AG08396 (cell line): ENCODE measurements around the gene PTHLH.
A peak's percentile ranks its signal among the peaks of the same experiment; 100 is the strongest.

Experiments
- DNase-seq: peaks from one replicate; pipeline ENCODE4 v3.0.0; 2012; ENCODE audit warnings: low spot score, mixed read lengths

Gene PTHLH

DNA sequence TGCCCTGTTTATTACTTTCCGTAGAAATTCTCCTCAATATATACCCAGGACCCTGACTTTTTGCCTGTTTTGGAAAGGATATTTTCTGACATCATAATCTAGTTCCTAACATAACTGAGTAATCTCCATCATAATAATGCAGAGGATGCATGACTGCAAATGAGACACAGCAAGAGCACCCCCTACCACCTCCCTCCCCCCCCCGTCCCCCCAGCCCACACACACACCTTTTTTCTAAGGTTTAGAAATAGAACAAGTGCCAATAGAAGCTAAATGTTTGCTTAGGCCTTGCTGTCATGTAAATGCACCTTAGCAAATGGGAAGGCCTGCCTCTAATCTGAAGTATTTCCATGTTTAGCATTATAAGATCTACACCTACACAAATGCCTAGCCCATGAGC lies at the start of gene PTHLH:
Gene PTHLH, minus strand, starts transcription at position 13 of the 400 bp plus-strand sequence. CDS start 3,239 bp downstream, outside the sequence.
- no peak for DNase-seq

DNA sequence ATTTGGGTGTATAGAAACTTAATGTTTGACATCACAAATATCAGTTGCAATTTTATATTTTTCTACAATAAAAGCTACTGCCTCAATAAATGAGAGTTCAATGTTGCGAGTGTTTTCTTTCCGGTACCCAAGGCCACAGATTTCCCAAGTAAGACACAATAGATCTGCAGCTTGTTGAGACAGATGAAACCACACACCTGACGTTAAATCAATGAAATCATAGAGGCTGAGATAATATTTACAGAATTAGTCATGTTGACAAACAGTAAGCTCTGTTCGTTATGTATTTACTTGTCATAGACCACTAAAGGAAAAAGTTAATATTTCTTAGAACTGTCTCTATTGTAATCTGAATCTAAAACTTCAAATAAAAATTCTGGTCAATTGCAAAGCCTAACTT lies 49.2 kb upstream of the PTHLH start:
- no peak for DNase-seq

DNA sequence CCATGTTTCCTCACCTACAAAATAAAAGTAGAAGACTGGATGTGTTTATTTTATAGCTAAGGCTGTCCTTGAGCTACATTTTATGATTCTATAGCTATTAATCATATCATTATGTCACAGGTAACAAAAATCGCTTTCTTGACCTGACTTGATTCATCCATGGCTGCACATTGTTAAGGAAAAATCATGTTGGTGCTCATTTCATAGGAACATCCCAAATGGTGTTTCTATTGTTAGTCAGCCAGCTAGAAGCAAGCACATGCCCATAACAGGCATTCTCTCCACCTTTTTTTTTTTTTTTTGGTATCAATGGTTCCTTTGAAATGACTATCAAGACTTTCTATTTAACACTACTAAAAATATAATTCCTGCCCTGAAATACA lies 45.3 kb upstream of the PTHLH start:
- no peak for DNase-seq

DNA sequence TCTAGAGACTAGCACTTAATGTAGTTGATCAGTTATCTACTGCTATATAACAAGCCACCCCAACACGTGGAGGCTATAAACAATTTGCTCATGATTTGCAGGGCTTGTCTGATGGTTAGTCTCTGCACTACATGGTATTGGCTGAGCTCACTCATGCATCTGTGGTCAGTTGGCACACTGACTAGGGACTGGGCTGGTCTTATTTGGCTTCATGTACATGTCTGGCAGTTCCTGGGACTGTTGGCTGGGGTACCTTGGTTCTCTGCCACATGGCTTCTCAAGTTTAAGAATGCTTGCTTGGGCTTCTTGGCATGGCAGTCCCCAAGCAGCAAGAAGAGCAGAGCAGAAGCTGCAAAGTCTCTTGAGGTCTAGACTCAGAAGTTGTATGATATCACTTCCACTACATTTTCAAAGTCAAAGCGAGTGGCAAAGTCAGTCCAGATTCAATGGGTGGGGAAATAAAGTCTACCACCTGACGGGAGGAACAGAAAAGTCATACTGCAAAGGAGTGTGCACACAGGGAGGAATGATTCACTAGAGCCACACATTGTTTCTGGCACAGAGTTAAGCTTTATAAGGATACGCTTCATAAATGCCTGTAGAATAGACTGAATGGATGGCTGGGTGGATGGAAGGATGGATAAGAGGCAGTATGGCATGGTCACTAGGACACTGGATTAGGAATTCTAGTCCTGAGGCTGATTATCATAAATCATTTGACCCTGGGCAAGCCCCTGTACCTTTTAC lies 44.8 kb upstream of the PTHLH start:
- no peak for DNase-seq

DNA sequence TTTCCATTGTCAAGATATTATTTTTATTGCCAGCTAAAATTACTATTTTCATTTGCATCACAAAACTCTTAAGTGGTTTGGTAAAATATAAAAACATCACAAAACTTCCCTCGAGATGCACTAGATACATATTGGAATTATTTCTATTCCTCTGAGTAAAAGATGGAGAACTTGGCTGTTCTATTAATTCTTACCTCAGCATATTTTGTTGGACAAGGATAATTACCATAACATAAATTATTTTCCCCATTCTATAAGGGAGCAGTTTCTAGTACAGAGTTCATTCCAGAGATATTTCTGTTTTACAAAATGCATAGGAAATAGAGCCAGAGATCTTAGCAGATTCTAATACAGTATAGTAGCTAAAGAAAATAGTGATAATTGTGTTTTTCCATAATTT lies 42.6 kb upstream of the PTHLH start:
- DNase-seq = no peak

DNA sequence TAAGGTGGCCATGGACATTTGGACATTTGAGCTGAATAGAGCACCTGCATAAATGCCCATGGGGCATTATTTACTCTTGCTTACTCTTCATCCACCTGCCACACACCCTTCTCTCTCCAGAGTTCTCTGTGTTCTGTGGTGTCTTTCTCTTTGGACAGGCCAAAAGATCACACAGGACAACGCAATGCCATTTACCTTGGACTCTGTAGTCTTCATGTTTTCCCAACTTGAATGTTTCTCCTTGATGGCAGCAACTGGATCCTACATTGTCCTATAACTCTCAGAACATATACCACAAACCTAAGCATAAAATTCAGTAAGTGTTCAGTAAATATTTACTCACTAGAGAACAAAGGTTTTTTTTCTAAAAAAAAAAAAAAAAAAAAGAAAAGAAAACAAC lies 41.7 kb upstream of the PTHLH start:
- DNase-seq = no peak

DNA sequence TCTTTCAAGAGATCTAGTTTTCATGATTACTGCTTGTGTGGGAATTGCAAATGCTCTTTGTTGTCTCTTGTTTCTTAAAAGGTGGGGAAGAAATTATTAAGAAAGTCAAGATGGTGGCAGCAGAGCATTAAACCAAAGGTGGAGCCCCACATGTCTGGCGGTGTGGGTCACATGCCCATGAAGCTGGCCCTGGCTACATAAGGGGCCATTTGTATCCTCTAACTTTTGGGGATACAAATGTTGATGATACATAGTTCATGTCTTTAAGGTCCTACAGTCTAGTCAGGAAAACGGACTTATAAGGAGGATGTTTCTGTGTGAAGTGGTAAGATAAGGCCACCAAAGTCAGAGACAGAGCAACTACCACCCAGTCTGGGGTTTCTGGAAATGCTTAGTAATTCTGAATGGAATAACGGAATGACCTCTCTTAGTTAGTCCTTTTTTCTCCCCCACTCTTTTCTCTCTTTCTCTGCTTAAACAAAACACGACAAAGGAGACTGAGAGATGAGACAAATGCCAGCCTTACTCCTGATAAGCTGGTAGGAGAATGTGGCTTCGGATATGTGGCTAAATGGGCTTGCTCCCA lies 39.9 kb upstream of the PTHLH start:
- DNase-seq = no peak

DNA sequence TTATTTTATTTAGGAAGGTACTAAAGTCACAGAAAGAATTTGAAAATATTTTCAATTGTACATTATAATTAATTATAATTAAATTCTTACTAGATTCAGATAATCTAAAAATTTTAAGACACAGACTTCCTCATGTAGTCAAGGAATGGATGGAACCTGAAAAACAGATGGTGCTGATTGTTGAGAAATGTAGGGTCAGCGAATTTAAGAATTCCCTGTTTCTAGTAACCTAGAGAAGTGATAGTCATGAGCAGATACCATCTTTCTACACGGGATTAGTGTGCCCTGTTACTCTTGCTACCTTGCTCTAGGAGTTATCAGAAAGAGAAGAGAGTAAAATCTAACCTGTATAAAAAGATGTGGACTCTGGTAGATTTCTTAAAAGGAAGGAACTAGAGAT lies 37.5 kb upstream of the PTHLH start:
- no peak for DNase-seq

DNA sequence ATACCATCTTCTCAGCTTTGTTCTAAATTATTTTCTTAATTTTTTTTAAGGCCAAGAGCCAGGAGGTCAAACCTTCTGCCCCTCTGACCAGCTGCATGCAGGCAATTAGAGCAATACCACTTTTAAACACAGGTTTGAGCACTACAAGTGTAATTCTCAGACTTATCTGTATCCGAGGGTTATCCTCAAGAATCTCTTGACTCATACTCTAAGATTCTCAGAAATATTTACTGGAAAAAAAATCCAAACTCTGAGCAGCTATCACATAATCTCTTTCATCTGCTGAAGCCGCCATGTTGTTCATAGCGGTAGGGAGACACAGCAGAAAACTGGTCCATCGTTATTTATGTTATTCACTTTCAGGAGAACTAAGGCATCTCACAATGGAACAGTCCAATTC lies 27.4 kb upstream of the PTHLH start:
- DNase-seq = no peak

DNA sequence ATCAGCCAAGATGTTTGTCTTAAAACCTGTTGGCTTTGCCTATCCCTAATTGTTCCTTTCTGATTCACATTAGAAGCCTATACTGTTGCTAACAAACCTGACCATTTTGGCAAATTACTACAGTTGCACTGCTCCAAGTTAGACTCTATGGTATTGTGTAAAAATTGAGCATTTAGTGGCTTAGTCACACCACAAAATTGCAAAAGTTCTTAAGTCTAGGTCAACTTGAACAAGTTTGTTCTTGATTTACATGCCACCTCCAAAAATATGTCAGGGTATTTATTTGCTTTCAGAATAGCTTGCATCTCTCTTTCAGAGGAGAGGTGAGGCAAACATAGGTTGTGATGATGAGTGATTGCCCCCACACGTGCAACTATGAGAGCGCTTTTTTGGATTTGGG lies 27.0 kb upstream of the PTHLH start:
- DNase-seq = no peak

DNA sequence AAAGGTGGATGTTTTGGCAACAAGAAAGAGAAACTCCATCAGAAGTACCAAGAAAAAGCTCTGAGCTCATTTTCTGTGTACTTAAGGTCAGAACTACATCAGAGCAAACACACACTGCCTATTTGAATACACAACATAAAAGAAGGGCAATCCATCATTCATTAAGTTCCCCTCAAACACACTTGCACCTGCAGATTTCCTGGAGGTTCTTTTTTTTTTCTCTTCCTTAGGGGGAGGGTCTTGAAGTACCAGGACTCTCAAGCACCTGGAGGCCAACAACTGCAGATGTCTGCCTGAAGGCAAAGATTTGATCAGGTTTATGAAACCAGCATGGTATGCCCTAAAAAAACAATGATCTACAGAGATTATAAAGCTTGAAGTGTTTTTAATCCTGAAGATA lies 26.1 kb upstream of the PTHLH start:
- no peak for DNase-seq

DNA sequence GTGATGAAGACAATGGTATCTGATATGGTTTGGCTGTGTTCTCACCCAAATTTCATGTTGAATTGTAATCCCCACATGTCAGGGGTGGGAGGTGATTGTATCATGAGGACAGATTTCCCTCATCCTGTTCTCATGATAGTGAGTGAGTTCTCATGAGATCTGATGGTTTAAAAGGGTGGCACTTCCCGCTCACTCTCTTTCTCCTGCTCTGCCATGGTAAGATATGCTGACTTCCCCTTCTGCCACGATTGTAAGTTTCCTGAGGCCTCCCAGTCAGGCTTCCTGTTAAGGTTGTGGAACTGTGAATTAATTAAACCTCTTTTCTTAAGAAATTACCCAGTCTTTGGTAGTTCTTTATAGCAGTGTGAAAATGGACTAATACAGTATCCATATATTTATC lies 25.6 kb upstream of the PTHLH start:
- DNase-seq = no peak

DNA sequence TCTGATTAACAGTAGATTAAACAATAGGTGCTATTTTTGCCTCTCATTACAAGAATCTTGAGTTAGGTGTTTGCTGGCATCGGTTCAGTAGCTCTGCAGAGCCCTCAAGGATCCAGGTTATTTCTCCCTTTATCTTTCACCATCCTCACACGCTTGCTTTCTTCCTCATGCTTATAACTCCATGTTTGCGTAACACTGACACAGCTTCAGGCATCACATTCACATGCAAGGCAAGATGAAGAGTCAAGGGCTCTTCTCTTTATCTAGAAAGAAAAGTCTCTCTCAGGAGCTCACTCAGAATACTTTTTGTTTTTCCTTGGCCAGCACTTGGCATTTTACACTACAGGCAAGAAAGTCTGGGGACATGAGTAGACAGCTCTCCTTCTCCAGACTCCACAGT lies 24.2 kb upstream of the PTHLH start:
- DNase-seq = no peak

DNA sequence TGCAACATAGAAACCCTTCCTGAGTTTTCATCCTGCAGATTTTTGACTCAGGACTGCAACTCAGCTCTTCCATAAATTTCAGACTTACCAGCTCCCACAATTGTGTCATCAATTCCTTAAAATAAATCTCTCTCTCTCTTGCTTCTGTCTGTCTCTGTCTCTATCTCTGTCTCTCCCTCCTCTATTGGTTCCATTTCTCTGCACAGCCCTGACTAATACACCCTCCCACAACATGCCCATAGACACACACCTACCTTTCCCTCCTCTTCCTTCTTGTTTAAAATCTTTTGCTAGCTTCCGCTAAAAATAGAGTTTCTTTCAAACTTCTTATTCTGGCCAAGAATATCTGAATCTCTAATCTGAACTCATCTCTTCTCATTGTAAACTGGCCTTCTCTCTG lies 22.9 kb upstream of the PTHLH start:
- no peak for DNase-seq

DNA sequence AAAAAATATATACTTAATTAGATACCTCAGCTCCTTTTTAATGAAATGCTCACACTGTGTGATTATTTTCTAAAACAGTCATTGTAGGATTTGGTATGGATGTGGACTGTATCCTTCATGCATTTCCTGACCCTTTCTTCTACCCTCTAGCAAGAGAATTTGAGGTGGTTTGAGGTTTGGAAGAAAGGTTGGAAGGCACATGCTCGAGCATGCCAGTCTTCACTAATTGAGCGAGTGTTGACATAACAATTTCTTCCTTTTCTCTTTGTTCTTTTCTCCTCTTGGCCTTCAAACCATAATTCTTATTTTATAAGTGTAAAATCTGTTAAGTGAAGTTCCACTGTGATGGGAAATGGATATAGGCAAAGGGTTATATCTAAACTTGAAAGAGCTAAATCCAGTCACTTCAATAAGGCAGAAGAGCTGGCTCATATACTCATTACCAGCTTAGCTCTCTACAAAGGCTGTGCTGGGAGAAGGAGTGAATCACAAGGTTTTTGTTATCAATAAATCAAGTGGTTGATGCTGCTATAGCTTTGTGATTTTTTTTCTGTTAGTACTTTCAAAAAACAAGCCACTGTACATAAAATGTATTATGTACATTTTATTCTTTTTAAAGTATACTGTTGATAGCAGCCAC lies 16.2 kb upstream of the PTHLH start:
- DNase-seq = no peak

DNA sequence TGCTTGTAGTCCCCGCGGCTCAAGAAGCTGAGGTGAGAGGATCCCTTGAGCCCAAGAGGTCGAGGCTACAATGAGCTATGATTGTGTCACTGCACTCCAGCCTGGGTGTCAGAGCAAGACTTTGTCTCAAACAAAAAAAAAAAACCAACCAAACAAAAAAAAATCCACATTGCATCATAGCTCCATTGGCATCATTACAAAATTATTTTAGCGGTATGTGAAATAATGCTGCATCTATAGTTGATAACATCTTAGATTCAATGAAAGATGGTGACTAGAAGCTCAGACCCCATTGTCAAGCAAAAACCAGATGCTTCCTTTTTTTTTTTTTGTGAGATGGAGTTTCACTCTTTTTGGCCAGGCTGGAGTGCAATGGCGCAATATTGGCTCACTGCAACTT lies 14.8 kb upstream of the PTHLH start:
- no peak for DNase-seq

DNA sequence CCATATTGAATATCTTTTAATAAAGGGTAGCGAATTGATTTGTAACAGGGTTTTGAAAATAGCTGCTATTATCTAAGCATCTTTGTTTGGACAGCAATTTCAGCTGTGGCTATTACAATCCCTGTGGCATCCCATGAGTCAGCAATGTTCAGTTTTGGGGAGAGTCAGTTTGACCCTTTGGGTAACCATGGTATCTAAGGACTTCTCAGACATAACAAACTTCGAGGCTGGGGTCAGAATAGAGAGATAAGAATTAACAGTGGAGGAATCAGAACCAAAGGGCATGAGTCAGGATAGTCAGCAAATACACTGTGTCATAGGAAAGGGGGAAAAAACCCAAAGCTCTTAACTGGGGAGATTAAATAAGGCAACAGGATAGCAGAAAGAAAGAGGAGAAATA lies 11.7 kb upstream of the PTHLH start:
- peak; percentile 67 for DNase-seq

DNA sequence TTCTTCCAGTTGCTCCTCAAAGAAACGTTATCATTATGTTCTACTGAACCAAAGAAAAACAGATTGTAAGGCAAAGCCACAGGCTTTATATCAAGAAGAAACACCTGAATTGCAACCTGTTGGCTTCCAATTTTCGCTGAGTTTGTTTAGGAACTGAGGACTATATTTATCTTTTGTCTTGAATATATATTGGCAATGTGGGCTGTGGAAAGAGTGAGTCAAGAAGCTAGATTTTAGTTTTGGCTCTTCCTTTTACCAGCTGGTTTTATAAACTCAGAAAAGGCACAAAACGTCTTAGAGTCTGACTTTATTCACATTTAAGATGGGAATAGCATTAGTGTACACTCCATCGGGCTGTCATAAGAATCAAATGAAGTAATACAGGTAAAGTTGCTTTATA lies 10.4 kb upstream of the PTHLH start:
- no peak for DNase-seq

DNA sequence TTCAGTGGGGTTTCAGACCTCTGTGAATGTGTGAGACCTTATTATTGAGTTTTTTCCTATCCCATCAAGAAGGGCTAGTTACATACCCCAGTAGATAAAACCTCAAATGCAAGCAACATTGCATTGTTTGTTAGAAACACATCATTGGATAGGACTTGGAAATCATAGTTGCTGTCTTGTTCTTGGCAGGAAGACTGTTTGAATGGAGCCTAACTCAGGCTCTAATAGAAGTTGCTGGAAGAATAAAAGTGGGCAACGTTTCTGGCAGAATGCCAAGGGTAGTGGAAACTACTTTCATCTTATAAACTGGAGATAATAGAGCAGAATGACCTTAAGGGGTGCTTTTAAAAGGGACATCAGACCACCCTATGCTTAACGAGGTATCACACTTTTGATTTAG lies 9.9 kb upstream of the PTHLH start:
- no peak for DNase-seq

DNA sequence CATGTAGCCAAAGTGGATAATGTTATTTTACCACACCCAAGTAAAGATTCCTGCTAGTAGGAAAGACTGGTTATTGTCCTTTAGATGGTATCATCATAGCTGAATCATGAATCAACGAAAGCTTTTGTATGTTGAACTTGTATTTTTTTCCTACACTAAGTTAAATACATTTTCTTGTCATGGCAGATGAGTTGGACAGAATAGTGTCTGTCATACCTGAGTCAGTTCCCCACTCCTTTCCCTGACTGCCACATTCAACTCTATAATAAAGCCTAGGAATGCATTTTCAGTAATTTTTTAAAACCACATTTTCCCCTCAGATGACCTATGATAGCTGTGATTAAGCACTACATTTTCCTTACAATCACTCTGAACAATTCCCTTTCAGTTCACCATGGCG lies 9.3 kb upstream of the PTHLH start:
- DNase-seq = no peak

DNA sequence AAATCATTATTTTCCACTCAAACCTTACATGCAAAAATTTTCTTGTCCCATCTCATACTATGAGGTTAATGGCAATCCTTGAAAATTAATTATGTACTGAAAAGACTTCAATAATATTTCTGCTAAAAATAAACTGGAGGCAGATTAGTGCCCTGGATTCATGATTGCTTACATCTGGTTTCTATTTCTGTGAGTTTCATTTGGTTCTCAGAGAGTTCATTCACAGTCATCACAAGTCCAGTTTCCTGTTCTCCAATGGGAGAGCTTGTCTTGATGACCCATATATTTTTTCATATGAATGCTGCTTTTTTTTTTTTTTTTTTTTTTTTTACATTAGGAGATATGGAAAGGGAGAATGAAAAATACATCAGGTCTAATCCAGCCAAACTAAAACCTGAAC lies 6.6 kb upstream of the PTHLH start:
- DNase-seq = peak; percentile 18

DNA sequence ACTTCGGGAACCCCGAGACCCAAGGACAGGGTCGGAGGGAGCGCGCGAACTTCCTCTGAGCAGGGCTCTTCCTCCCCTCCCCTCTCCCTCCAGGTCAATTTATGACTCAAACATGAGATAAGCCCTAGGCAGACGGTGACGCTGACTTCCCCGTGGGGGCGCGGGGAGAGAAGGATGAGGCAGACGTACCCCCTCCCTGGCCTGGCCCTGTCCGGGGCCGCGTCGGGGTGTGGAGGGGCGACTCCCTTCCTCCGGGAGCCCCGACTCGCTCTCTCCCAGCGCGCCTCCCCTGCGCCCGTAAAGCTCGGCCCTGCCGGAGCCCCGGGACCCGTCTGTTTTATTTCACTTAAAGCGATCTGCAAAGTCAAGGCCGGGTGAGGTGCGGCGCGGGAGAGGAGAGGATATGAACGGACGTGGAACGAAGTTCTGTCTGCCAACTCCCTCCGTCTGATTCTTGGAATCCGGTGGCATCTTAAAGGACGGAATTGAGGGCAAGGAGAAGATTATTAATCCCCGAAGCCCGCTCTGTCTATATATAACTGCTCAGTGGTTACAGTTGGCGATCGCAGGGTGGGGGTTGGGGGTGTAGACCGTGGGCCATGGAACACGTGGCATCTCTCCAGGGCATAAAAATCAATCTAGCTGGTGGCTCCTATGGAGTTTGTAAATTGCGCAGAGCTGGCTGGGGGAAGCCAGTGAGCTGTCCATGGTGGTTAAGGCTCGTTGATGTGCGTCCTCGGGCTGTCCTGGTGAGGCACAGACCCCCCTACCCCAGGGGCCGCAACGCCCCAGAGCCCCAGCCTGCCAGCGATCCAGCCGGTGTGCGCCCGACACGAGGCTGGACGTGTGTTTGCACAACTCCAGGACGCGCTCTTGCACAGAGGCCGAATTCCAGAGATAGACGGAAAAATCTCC lies 2.9 kb upstream of the PTHLH start:
- peak; percentile 70 for DNase-seq
